Dendritic cell treated with granulocyte-macrophage colony-stimulating factor and Interleukin-4, amounts not matched to agents 40 ng/mL and 50 ng/mL, for 4 days (primary cell): ENCODE data around the gene HOXA2.

ENCODE experiments used
- H3K27ac Mint-ChIP-seq: one replicate; pipeline ENCODE4 v1.8.0; 2022; ENCODE audit warnings: mild to moderate bottlenecking, mixed read lengths
- H3K27me3 Mint-ChIP-seq: one replicate; pipeline ENCODE4 v1.8.0; 2022; ENCODE audit warnings: mild to moderate bottlenecking, mixed read lengths
- H3K36me3 Mint-ChIP-seq: one replicate; pipeline ENCODE4 v1.8.0; 2022; ENCODE audit warnings: low read depth, mixed read lengths
- H3K4me1 Mint-ChIP-seq: one replicate; pipeline ENCODE4 v1.8.0; 2022; ENCODE audit warnings: low read depth, mixed read lengths
- H3K4me3 Mint-ChIP-seq: one replicate; pipeline ENCODE4 v1.8.0; 2022; ENCODE audit warnings: mild to moderate bottlenecking, moderate library complexity, mixed read lengths
- H3K9me3 Mint-ChIP-seq: one replicate; pipeline ENCODE4 v1.8.0; 2022; ENCODE audit warnings: mixed read lengths
- intact Hi-C: fragments of 100-400 bp; cut with micrococcal nuclease; formaldehyde crosslinking; loops from one replicate; pipeline ENCODE4 v1.15.0; 2022

The HOXA2 gene

DNA sequence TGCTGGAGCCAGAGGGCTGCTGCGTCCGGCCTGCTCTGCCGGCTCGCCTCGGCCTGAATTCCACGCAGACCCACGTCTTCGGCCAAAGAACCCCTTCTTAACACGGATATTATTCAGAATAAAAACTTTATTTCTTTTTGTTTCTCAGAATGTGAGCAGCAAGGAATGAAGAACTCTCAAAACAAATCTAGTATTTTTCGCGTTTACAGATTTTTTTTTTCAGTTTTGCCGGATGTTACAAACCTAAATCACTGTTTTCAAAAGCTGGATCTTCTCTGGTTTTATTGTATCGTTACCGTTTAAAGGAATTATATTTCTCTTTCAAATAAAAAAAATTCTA, 4.4 kb upstream of the HOXA2 start:
- H3K4me1 Mint-ChIP-seq, result peaks cover 26% of the 10 kb centered on the region
- peaks cover 55% of the 10 kb centered on the region for H3K27me3 Mint-ChIP-seq
- peaks cover 8% of the 10 kb centered on the region for H3K9me3 Mint-ChIP-seq
- no peak overlapping the region for H3K4me3 Mint-ChIP-seq
- no peak overlapping the region for H3K27ac Mint-ChIP-seq
- intact Hi-C loops, result no loop called here
- peaks cover 15% of the 10 kb centered on the region for H3K36me3 Mint-ChIP-seq

GRCh38 chr7:27106181-27106900, 3.9 kb upstream of the HOXA2 start:
- Mint-ChIP-seq H3K36me3 (peaks cover 20% of the 10 kb centered on the region), H3K27ac (no peak overlapping the region), H3K4me1 (peaks cover 31% of the 10 kb centered on the region), H3K9me3 (peaks cover 8% of the 10 kb centered on the region), H3K27me3 (peaks cover 60% of the 10 kb centered on the region), H3K4me3 (no peak overlapping the region)
- intact Hi-C loops, result no loop called here

GRCh38 chr7:27105301-27106031, 3.0 kb upstream of the HOXA2 start:
- peaks cover 8% of the 10 kb centered on the region for H3K9me3 Mint-ChIP-seq

GRCh38 chr7:27104341-27105058, 2.0 kb upstream of the HOXA2 start:
- Mint-ChIP-seq H3K9me3 (peaks cover 8% of the 10 kb centered on the region), H3K27ac (no peak overlapping the region), H3K4me1 (peaks cover 48% of the 10 kb centered on the region), H3K4me3 (no peak overlapping the region), H3K27me3 (peaks cover 73% of the 10 kb centered on the region), H3K36me3 (peaks cover 38% of the 10 kb centered on the region)
- intact Hi-C loops, result no loop called here

More at GRCh38 chr7:27105301-27106031, 3.0 kb upstream of the HOXA2 start:
- H3K4me3 Mint-ChIP-seq, result no peak overlapping the region
- no peak overlapping the region for H3K27ac Mint-ChIP-seq
- peaks cover 29% of the 10 kb centered on the region for H3K36me3 Mint-ChIP-seq
- peaks cover 40% of the 10 kb centered on the region for H3K4me1 Mint-ChIP-seq
- intact Hi-C loops, result no loop called here
- peaks cover 67% of the 10 kb centered on the region for H3K27me3 Mint-ChIP-seq

GRCh38 chr7:27103489-27104226, 1.2 kb upstream of the HOXA2 start:
- Mint-ChIP-seq H3K27ac (no peak overlapping the region), H3K4me3 (no peak overlapping the region), H3K9me3 (peaks cover 8% of the 10 kb centered on the region), H3K36me3 (peaks cover 47% of the 10 kb centered on the region), H3K4me1 (peaks cover 56% of the 10 kb centered on the region), H3K27me3 (peaks cover 82% of the 10 kb centered on the region)
- intact Hi-C loops, result no loop called here

DNA sequence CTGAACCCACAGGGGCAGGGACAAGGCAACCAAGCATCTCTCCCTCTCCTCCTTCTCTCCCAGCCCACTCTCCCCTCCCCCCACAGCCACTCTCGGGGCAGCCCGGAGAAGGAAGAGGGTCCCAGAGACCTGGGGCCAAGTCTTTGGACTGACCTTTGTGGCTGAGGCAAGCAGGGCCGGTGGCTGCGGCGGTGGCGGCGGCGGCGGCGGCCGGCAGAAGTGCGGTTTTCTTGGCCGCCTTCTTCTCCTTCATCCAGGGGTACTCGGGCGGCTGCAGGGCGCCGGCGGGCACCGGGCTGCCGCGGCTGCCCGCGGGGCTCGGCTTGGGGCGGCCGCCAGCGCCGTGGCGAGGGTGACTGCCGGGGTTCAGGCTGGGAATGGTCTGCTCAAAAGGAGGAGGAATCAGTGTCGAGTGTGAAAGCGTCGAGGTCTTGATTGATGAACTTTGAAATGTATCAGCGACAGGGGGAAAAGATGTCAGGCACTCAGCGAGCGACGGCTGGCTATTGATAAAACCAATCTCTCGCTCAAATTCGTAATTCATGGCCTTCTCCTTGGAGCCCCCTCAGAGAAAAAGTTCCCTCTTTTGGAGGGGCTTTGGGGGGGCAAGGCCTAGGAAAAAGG, 414 bp downstream of the HOXA2 start:
- Mint-ChIP-seq H3K27ac (no peak overlapping the region), H3K4me1 (peaks cover 72% of the 10 kb centered on the region), H3K36me3 (peaks cover 57% of the 10 kb centered on the region), H3K4me3 (peak overlapping the region; percentile 53), H3K27me3 (peaks cover 92% of the 10 kb centered on the region), H3K9me3 (no peaks in the 10 kb centered on the region)
- intact Hi-C loops, result no loop called here

- peaks cover 89% of the 10 kb centered on the region for H3K27me3 Mint-ChIP-seq
- H3K27ac Mint-ChIP-seq, result no peak overlapping the region
- intact Hi-C loops, result no loop called here
These were observed 1.1 kb downstream of the HOXA2 start for GRCh38 chr7:27101171-27101956.

DNA sequence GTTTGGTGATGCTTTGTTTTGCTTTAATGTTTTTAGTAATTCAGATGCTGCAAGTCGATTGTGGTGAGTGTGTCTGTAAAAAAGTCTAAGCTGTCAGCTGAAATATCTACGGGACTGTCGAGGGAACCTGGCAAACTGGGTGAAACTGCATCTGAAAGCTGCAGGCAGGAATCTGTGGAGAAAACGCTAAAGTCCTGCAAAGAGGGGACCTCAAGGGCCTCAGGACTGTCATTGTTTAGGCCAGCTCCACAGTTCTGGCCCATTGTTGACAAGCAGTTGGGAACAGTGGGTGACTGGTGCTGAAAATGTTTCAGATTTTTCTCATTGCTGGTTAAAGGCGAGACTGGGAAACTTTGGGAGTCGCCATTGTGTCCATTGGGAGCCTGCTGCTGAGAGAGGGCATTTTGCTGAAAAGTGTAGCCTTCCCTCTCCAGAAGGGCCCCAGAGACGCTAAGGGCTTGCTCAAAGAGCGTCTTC, 1.8 kb downstream of the HOXA2 start:
- Mint-ChIP-seq H3K27ac (no peak overlapping the region), H3K27me3 (peaks cover 83% of the 10 kb centered on the region), H3K4me3 (no peak overlapping the region), H3K4me1 (peaks cover 75% of the 10 kb centered on the region), H3K9me3 (no peaks in the 10 kb centered on the region), H3K36me3 (peaks cover 70% of the 10 kb centered on the region)
- intact Hi-C loops, result no loop called here

More at GRCh38 chr7:27101171-27101956, 1.1 kb downstream of the HOXA2 start:
- Mint-ChIP-seq H3K36me3 (peaks cover 64% of the 10 kb centered on the region), H3K4me1 (peaks cover 75% of the 10 kb centered on the region), H3K4me3 (peak overlapping the region; percentile 53), H3K9me3 (no peaks in the 10 kb centered on the region)

DNA sequence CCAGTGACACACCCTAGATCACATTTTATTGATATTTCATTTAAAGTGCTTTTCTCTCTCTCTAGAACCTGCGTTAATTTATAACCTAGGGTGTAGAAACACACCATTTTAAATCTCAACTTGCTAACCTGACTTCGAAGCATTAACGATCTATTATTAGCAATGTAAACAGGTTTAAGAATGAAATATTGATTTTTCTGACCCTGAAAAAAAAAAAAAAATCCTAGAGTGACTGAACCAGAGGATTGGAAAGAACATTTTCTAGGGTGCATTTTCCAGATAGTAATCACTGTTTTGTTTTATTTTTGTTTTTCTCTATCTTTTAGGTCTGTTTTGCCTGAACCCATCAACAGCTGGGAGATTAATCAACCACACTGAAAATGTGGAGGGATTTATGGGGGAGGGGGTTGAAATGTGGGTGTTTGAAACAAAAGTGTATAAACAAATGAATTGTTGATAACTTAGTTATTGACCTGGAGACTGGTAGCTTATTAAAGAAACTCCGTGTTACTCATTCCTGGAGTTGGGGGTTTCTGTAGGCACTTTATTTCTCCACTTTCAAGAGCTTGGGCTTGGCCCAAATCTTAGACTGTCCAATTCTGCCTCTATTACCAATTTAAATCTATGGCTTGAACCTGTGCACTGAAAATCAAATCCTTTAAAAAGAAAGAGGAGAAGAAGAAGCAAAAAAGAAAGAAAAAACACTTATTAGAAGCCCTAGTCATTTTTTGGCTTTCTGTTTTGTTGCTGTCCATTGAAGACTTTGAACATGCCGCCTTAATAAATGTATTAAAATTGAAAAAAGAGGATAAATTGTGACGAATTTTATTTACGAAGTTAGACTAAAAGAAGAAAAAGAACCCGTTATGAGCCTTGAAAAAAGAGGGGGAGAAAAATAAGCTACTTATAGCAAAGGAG, 2.8 kb downstream of the HOXA2 start:
- no peak overlapping the region for H3K4me3 Mint-ChIP-seq
- intact Hi-C loops, result loop anchor here (10.0 kb wide), 2 partner anchors 55 to 1235 kb away; partner anchors contain the start of genes HOXA3 and HOXA7
- H3K27me3 Mint-ChIP-seq, result peaks cover 84% of the 10 kb centered on the region
- H3K9me3 Mint-ChIP-seq, result no peaks in the 10 kb centered on the region
- H3K4me1 Mint-ChIP-seq, result peaks cover 85% of the 10 kb centered on the region
- H3K36me3 Mint-ChIP-seq, result peaks cover 71% of the 10 kb centered on the region
- no peak overlapping the region for H3K27ac Mint-ChIP-seq

DNA sequence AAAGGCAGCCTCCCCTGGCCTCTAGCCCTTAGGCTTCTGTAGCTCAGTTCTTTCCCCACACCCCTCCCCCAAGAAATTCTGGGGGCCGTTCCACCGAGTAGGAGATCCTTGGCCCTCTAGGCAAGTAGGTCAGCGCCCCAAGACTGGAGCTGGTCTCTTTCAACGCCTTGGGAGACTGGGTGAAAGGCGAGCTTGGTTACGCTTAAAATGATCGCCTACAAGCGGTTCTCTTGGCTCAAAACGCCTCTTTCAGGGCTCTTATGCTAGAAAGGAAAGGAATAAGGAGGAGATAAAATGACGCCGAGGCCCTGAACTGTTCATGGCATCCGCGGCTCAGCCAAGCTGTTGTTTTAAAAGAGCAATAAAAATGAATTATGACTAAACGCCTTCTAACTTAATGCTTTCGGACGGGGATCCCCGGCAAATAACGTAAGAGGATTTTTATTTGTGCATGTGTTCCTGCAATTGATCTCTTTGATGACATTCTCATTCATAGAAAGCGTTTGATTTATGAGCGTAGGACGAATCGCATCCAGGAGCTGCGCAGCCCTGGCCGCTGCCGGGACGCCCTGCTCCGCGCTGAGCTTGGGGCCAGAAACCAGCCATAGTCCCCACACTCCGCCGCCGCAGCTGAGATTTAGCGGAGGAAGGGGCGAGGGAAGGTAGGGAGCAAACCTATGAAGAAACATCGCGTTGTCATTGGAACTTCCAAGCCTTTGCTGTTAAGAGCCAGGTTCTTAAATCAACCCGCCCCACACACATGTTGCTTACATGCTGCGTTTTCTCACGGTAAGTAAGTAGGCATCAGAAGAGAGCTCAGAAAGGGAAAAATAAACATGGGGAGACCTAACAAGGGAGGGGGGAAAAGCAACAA, 3.7 kb downstream of the HOXA2 start:
- Mint-ChIP-seq H3K27me3 (peaks cover 84% of the 10 kb centered on the region), H3K4me3 (peak overlapping the region; percentile 91), H3K4me1 (peaks cover 87% of the 10 kb centered on the region), H3K27ac (peak overlapping the region; percentile 95), H3K9me3 (no peaks in the 10 kb centered on the region), H3K36me3 (peaks cover 71% of the 10 kb centered on the region)
- intact Hi-C loops, result loop anchor here (10.0 kb wide), 2 partner anchors 56 to 1234 kb away; partner anchors contain the start of genes HOXA3 and HOXA7
